GM12872 (cell line): ENCODE measurements around the gene NR2F6.

ENCODE experiments used
- CTCF ChIP-seq: IDR thresholded peaks from 3 replicates; pipeline ENCODE4 v1.5.1; 2011; ENCODE audit warnings: low read depth, mild to moderate bottlenecking, low read length, moderate library complexity; ENCODE audit not compliant: insufficient read depth

Gene NR2F6

GRCh38 chr19:17285415-17286135 lies 39.9 kb upstream of the NR2F6 start:
- no peak for TF ChIP-seq CTCF

GRCh38 chr19:17283504-17283996 lies 37.8 kb upstream of the NR2F6 start:
- no peak for TF ChIP-seq CTCF

GRCh38 chr19:17282488-17283125 lies 36.9 kb upstream of the NR2F6 start:
- peak; percentile 87 for TF ChIP-seq CTCF

- TF ChIP-seq CTCF, result no peak
Measured at GRCh38 chr19:17281391-17282304, 35.9 kb upstream of the NR2F6 start, which contains the start of gene ANKLE1. Gene ANKLE1 (plus strand): TSS chr19:17281901. CDS start chr19:17281921, 20 bp downstream.

GRCh38 chr19:17279436-17279835 lies 33.7 kb upstream of the NR2F6 start:
- no peak for TF ChIP-seq CTCF

- no peak for TF ChIP-seq CTCF
Measured at GRCh38 chr19:17275441-17276175, 29.9 kb upstream of the NR2F6 start.
